ENCODE measurements around the gene RBBP7. TPM values are rescaled to one million over a fixed set of nuclear protein-coding genes. Genes with fewer than 3 reads are reported as not detected.

The RBBP7 gene
- total RNA-seq, 1 donor from 2014 or later, result 235 TPM

DNA sequence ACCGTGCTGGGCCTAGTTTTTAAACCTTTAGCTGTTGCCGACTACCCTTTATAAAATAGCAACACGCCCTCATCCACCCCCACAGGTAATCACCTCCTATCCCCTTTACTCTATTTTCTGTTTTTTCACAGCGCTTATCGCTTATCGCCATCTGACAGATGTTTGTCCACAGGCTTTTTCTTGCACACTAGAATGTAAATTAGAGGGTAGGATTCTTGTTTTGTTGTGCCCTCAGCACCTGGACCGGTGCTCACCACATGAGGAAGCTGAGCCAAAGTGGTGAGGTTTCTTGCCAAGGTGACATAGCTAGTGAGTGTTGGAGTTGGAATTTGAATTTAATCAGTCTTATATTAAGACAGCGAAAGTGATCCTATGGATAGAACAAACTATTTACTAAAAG is 2.9 kb upstream of the RBBP7 start:
- peaks cover 17% of the 10 kb centered on the region for H3K27me3 Mint-ChIP-seq
- no peak for DNase-seq (ENCODE audit: low spot score, unreplicated experiment)
- peak overlapping the region; percentile 1 for H3K4me3 Mint-ChIP-seq (ENCODE audit: low read depth)
- peak overlapping the region; percentile 80 for H3K27ac Mint-ChIP-seq
- TF ChIP-seq, protein P1, sequence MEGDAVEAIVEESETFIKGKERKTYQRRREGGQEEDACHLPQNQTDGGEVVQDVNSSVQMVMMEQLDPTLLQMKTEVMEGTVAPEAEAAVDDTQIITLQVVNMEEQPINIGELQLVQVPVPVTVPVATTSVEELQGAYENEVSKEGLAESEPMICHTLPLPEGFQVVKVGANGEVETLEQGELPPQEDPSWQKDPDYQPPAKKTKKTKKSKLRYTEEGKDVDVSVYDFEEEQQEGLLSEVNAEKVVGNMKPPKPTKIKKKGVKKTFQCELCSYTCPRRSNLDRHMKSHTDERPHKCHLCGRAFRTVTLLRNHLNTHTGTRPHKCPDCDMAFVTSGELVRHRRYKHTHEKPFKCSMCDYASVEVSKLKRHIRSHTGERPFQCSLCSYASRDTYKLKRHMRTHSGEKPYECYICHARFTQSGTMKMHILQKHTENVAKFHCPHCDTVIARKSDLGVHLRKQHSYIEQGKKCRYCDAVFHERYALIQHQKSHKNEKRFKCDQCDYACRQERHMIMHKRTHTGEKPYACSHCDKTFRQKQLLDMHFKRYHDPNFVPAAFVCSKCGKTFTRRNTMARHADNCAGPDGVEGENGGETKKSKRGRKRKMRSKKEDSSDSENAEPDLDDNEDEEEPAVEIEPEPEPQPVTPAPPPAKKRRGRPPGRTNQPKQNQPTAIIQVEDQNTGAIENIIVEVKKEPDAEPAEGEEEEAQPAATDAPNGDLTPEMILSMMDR (IDR thresholded peaks at IDR 0.05; ENCODE audit: unreplicated experiment), result no peak
- H3K9me3 Mint-ChIP-seq (ENCODE audit: low read depth), result no peaks in the 10 kb centered on the region
- peaks cover 31% of the 10 kb centered on the region for H3K4me1 Mint-ChIP-seq (ENCODE audit: low read depth)
- peaks cover 4% of the 10 kb centered on the region for H3K36me3 Mint-ChIP-seq (ENCODE audit: insufficient read depth)

DNA sequence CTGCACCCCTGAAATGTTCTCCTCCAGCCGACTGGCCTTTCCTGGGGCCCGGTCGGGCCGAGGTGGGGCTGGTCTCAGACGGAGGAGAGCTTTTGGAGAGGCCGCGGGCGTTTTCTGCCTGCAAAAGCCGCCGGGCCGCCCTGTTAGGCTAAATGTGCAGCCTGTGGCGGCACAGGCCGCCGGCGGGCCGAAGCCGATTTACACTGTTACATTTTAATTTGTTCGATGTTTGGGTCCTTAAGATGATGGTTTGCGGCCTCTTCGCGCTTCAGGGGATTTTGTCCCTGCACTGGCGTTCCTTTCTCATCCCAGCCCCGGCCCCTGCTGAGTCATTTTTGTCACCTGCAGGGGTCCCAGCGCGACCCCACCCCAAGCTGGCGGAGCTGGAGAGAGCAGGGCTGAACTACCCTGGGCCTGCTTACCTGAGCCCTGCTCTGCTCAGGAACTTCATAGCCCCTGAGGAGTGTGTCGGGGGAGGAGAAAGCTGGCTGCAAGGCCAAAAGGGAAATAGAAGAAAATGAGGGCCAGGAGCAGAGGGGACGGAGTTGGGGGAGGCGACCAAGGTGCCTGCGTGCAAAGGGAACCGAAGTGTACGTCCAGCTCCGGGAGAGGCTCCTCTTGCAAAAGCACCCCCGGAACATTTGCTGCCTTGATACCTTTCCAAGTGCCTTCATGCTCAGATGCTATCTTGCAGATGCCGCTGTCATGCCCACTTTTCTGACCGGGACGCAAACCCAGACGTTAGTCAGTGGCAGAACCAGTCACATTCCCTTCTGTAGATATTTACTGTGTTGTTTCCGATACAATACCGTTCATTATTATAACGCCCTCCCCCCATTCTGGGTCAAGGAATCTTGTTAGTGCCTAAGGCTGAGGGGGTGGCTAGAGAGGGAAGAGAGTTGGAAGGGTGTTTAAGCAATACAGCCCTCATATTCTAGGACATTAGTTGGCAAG is 977 bp upstream of the RBBP7 start:
- Mint-ChIP-seq H3K4me1 (ENCODE audit: low read depth) (peaks cover 39% of the 10 kb centered on the region), H3K27me3 (peaks cover 7% of the 10 kb centered on the region), H3K4me3 (ENCODE audit: low read depth) (peak overlapping the region; percentile 82), H3K36me3 (ENCODE audit: insufficient read depth) (peaks cover 7% of the 10 kb centered on the region), H3K9me3 (ENCODE audit: low read depth) (no peaks in the 10 kb centered on the region), H3K27ac (peak overlapping the region; percentile 98)
- peak; percentile 33 for DNase-seq (ENCODE audit: low spot score, unreplicated experiment)
- TF ChIP-seq, protein P1 (IDR thresholded peaks at IDR 0.05; ENCODE audit: unreplicated experiment), result no peak

DNA sequence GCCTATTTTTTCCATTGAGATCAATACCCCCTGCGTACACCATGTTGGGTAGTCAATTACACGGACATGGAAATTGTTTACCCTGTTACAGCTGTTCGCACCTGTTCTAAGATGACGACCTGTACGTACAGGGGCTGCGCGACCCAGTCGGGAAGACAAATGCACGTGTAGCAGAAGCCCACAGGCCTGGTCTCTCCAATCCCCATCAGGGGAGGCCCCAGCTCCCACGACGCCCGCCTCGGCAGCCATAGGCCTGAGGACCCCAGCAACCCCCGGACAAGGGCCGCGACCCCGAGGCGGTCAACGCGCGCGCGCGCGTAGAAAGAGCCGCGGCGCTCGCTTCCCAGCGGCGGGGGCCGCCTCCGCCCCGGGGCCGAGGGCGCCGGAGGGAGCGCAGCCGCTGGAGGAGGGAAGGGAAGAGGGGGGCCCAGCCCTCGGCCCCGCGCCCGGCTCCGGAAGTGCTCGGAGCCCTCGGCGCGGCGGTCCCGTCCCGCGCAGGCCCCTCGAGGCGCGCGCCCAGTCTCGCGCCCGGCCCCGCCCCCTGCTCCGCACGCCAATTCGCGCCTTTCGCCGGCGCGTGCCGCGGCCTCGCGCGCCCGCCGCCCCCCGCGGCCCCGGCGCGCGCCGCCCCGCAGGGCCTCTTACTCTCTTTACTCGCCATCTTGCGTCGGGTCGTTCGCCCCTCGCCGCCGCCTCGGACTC is 618 bp downstream of the RBBP7 start:
- Mint-ChIP-seq H3K4me3 (ENCODE audit: low read depth) (peak overlapping the region; percentile 99), H3K4me1 (ENCODE audit: low read depth) (peaks cover 41% of the 10 kb centered on the region), H3K9me3 (ENCODE audit: low read depth) (no peaks in the 10 kb centered on the region), H3K27ac (peak overlapping the region; percentile 100), H3K36me3 (ENCODE audit: insufficient read depth) (peaks cover 7% of the 10 kb centered on the region), H3K27me3 (no peaks in the 10 kb centered on the region)
- TF ChIP-seq, protein P1 (IDR thresholded peaks at IDR 0.05; ENCODE audit: unreplicated experiment), result no peak
- DNase-seq (ENCODE audit: low spot score, unreplicated experiment), result peak; percentile 45

DNA sequence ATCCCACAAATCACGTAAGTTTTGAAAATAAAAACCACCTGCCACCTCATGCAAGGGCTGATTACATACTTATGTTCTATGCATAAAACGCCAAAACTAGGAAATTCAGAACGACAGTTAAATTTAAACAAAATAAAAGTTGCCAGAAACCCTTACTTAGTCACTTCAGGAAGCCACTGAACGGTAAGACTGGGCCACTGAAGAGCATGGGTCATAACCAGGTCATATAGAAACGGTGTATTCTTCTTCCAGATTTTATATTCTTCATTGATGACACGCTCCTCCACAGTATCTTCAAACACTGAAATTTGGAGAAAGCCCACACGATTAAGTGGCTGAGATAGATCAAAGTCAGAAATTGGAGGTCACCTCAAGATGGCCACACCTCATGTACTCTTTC is 1.2 kb downstream of the RBBP7 start:
- Mint-ChIP-seq H3K4me1 (ENCODE audit: low read depth) (peaks cover 43% of the 10 kb centered on the region), H3K36me3 (ENCODE audit: insufficient read depth) (peaks cover 9% of the 10 kb centered on the region), H3K27me3 (no peaks in the 10 kb centered on the region), H3K4me3 (ENCODE audit: low read depth) (peak overlapping the region; percentile 79), H3K9me3 (ENCODE audit: low read depth) (no peaks in the 10 kb centered on the region), H3K27ac (peak overlapping the region; percentile 96)
- DNase-seq (ENCODE audit: low spot score, unreplicated experiment), result no peak
- TF ChIP-seq, protein P1 (IDR thresholded peaks at IDR 0.05; ENCODE audit: unreplicated experiment), result no peak

DNA sequence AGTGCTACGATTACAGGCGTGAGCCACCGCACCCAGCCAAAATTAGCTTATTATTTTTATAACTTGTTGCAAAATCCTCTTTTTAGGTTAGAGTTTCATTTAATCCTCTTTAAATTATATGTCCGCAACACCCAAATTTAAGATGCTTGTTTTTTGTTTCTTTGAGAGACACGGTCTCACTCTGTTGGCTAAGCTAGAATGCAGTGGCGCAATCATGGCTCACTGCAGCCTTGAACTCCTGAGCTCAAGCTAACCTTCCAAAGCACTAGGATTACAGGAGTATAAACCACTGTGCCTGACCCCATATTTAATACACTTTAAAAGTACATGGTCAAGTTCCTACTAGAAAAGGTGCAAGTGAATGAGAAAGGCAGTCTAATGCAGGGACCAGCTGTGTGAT is 2.2 kb downstream of the RBBP7 start:
- peaks cover 42% of the 10 kb centered on the region for H3K4me1 Mint-ChIP-seq (ENCODE audit: low read depth)
- peaks cover 10% of the 10 kb centered on the region for H3K36me3 Mint-ChIP-seq (ENCODE audit: insufficient read depth)

More for the DNA sequence above, 2.2 kb downstream of the RBBP7 start:
- no peaks in the 10 kb centered on the region for H3K27me3 Mint-ChIP-seq
- H3K4me3 Mint-ChIP-seq (ENCODE audit: low read depth), result peak overlapping the region; percentile 79
- TF ChIP-seq, protein P1 (IDR thresholded peaks at IDR 0.05; ENCODE audit: unreplicated experiment), result no peak
- H3K27ac Mint-ChIP-seq, result peak overlapping the region; percentile 64
- DNase-seq (ENCODE audit: low spot score, unreplicated experiment), result no peak
- H3K9me3 Mint-ChIP-seq (ENCODE audit: low read depth), result no peaks in the 10 kb centered on the region

Measured in progenitor cell of endocrine pancreas (in vitro differentiated cells).